NCI-H69 (cell line): ENCODE data around the gene MYH7.
"Not testable (repeated sequence)": the region's sequence is repeated elsewhere in the genome, so short reads cannot be mapped to it uniquely, and the experiment has no call there.

Experiments
- DNase-seq: peaks from one replicate; lab custom pipeline; 2025; lab: John Stamatoyannopoulos, UW

The MYH7 gene

GRCh38 chr14:23406725-23407355 is 28.6 kb downstream of the MYH7 start:
- no peak for DNase-seq

GRCh38 chr14:23406244-23406643 is 29.2 kb downstream of the MYH7 start:
- DNase-seq, result peak; percentile 8

DNA sequence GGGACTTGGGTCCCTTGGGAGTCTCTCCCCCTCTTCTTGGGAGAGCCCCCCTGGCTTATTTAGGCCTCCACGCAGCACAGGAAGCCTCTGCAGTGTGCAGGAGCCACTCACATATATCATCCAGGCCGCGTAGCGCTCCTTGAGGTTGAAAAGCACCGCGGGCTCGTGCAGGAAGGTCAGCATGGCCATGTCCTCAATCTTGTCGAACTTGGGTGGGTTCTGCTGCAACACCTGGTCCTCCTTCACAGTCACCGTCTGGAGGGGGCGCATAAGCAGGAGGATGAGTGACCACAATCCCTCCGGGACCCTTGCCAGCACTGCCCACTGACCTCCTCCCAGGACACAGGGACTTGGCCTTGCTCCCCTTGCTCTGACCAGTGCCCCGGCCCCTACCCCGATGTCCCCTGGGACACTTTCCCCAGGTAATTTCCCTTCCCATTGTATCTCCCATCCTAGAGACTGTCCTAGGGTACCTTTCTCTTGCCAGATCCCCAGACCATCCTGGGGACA is 29.9 kb downstream of the MYH7 start:
- DNase-seq, result no peak

DNA sequence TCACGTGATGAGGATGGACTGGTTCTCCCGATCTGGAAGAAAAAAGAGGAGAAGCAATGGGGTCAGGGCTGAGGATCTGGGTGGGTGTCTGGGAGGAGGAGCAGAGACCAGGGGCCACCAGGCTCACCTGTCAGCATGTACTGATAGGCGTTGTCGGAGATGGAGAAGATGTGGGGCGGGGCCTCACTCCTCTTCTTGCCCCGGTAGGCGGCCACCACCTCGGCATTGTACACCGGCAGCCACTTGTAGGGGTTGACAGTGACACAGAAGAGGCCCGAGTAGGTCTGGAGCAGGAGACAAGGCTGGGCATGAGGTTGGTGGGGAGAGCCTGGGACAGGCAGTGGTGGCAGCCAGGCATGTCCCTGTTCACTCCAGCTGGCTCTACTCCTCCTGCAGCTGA is 30.4 kb downstream of the MYH7 start:
- DNase-seq, result no peak

DNA sequence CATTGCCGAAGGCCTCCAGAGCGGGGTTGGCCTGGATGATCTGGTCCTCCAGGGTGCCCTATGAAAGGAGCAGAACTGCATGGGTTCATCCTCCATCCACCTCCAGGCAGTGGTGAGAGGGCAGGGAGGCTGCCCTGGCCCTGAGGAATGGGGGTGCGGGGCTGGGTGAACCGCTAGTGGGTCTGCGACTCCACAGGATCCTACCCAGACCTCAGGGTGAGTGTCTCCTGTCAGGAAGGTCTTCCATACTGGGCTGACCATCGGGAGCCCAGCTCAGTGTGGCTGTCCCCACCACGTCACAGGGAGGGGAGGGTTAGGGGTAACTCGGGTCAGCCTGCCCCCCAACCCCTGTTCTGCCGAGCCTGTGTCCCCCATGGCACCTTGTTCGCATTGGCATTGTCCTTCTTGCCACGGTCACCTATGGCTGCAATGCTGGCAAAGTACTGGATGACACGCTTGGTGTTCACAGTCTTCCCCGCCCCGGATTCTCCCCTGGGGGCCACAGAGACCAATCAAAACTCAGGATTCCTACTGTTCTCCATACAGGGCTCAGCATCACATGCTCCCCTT is 31.0 kb downstream of the MYH7 start:
- no peak for DNase-seq

GRCh38 chr14:23403908-23404307 is 31.6 kb downstream of the MYH7 start:
- DNase-seq, result no peak

DNA sequence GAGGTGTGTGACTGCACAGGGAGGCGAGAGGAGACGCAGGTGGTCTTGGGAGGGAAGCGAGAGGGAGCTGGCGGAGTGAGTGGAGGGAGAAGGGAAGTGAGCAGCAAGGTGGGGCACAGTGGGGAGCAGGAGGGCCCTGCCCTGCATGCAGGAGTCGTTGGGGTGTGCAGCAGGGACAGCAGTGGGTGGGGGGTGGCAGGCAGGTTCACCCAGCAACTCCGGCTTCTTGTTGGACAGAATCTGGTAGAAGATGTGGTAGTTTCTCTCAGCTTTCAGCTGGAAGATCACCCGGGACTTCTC is 32.4 kb downstream of the MYH7 start:
- DNase-seq, result no peak

DNA sequence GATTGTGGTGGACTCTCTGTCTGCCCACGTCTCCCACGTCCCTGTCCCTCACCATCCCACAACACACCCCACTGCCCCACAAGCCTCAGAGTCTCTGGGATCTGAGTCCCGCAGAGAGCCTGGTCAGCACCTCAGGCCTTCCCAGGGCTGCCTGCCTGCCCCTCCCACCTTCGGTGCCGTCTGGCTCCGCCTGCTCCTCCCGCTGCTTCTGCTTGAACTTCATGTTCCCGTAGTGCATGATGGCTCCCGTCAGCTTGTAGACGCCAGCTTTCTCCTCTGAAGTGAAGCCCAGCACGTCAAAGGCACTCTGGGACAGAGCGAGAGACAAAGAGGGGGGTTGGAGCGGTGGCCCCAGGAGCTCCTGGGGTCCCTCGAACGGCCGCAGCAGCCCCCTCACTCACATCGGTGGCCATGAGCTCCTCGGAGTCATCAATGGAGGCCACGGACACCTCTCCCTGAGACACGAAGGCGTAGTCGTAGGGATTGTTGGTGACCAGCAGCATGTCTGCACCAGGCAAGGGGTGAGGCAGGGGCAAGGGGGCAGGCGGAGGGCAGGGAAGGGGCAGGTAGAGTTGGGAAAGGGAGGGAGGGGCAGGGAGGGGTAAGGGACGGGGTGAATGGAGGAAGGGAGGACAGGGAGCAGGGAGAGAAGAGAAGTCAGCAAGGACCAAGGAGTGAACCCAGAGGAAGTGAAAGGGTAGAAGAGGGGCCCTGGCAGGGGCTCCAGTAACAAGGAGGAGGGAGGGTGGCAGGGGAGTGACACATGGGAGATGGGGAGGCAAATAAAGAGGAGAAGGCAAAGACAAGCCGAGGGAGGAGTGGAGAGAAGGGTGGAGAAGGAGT is 32.9 kb downstream of the MYH7 start:
- no peak for DNase-seq

GRCh38 chr14:23401291-23401690 is 34.2 kb downstream of the MYH7 start:
- DNase-seq, result no peak

- DNase-seq, result not testable (repeated sequence)
Measured at GRCh38 chr14:23400496-23401149, 34.8 kb downstream of the MYH7 start.

DNA sequence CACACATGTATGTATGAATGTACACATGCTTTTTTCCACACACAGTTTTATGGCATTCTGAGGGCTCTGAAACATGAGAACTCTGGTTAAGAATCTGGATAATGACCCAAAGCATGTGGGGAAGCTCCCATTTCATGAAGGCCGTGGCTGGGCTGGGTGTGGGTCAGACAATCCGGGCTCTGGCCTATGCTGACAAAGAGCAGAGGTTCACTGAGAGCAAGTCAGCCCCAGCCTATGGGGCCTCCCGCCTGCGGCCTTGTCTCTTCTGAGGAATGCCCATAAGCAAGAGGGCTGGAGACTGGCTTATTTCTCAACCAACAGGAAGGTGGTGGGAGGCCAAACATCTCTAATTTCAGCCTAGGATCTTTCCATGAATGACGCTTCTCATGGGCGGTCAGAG is 35.9 kb downstream of the MYH7 start:
- DNase-seq, result no peak

DNA sequence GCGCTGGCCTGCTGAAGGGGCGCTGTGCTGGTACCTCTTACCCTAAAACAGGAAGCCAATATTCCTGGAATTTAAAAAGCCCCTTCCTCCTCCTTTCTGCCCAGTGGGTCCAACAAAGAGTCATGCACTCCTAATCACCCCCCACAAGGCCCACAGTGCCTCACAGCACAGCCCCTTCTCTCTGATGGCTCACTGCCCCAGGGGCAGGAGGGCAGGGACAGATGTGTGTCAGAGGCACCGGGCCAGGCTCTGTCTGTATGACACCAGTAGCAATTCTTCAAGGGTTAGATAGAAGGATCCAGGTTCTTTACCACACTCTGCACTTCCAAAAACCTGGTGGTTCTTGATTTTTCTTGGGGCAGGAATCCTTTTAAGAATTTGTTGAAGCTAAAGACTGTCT is 36.3 kb downstream of the MYH7 start:
- DNase-seq, result no peak

DNA sequence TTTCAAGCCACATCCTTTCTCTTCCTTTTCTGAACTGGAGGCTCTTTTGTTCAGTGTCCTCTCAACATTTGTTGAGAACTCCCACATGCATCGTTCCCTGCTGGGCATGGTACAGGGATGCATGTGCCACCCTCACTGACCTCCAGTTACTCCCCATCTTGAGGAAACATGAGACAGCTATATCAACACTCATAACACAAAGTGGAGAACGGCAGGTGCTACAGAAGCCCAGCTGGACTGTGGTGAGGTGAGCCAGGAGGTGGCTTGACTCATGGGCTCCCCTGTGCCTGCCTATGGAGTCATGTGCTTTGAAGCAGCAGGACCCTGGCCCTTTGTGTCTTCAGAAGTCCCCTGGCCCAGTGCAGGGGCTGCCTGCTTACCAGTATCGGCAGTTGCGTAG is 37.1 kb downstream of the MYH7 start:
- peak; percentile 35 for DNase-seq

GRCh38 chr14:23396781-23397407 is 38.6 kb downstream of the MYH7 start:
- no peak for DNase-seq

DNA sequence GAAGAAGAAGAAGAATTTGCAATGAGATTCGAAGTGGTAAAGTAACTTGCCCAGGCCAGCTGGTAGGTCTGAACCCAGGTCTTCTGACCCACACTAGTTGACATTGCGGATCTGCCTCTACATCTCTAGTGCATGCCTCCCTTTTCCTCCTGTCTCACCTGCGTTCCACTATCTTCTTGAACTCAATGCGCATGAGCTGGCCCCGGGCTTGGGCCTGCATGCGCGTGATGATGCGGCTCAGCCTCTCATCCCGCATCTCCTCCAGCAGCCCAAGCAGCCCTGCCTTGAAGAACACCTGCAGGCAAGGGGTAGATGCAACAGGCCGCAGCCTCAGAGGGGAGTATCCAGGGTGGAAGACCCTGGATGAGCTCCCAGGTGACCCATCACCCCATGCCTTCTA is 39.3 kb downstream of the MYH7 start:
- no peak for DNase-seq

GRCh38 chr14:23392613-23393012 is 42.8 kb downstream of the MYH7 start:
- no peak for DNase-seq

DNA sequence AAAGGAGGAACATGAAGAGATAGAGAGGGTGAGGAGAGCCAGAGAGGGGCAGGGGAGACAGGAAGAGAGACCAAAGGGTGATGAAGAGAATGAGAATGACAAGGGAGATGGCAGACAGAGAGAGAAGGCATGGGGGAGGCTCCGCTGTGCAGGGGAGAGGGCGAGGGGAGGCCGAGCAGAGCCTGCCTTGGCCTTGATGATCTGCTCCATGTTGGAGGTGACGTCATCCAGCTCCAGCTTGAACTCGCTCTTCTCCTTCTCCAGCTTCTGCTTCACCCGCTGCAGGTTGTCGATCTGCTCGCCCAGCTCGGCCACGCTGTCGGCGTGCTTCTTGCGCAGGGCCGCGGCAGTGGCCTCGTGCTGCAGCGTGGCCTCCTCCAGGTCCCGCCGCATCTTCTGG is 45.6 kb downstream of the MYH7 start:
- not testable (repeated sequence) for DNase-seq

DNA sequence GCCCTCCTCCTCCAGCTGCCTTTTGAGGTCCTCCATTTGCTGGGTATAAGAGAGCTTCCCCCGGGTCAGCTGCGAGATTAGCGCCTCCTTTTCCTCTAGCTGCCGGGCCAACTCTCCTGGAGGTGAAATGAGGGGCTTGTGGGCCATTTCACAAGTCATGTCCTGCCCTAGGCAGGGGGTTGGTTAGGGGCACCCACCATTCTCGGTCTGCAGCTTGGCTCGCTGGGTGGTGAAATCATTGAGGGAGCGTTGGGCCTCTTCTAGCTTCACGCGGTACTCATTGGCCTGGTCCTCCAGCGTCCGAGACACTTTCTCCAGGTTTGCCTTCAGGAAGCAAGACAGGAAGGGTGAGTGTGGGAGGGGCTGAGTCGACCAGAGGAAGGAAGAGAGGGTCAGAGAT is 46.1 kb downstream of the MYH7 start:
- no peak for DNase-seq

- no peak for DNase-seq
Measured at GRCh38 chr14:23388996-23389395, 46.5 kb downstream of the MYH7 start.

DNA sequence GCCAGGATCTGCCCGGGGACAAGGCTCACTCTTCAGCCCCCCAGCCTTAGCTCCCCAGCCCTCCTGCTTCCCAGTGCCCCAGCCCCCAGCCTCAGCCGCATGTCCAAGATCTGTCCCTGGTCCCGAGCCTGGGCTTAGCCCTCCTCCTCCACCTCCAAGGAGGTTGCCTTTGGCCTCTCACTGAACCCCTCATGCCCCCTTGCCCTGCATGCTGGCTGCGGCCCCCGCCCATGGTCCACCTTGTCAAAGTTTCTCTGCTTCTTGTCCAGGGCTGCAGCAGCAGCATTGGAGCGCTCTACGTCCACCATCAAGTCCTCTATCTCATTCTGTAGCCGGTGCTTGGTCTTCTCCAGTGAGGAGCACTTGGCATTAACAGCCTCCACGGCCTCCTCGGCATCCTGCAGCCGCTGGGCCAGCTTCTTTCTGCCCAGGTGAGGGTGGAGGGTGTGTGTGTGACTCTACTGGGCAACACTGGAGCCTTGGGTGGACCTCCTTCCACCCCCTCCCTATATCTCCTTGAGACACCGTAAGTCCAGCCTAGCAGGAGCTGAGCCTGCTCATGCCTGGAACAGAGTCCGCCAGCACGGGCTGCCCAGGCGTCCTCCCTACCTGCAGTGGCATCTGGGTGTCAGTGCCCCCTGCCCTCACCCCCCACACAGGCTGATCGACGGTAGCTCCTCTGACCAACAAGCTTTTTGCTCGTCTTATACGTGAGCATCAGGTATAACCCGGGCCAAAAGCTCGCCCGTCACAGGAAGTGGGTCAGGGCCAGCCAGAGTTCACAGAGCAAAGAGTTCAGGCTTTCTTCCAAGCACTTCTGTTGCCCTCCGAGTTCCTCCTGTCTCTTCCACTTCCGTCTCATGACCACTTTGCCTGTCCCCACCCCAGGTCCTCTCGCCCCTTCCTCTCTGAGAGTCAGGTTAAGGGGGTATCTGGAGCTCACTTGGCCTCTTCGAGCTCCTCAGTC is 47.3 kb downstream of the MYH7 start:
- DNase-seq, result no peak

DNA sequence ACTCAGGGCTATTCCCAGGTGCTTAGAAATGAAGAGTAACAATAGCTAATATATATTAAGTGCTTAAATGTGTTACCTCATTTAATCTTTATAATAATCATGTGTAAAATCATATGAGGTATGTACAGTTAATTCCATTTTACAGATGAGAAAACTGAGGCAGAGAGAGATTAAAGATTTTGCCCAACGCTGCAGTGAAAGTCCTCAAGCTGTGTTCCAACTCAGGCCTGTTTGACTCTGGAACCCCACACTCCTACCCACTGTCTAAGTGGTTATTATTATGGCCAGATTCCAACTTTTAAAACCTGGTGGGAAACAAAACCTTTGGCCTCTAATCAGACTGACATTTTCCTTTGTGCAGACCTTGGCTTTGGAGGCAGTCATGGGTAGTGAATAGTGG is 48.5 kb downstream of the MYH7 start:
- no peak for DNase-seq
